DND-41 (cell line): ENCODE measurements around the gene CAVIN2.

Experiments
- ATAC-seq: fragments of 200-7000 bp; cut with Tn5 transposase; 3 replicates; pipeline ENCODE4 v1.9.1; 2021; ENCODE audit warnings: low read depth; ENCODE audit not compliant: insufficient read depth
- DNase-seq: peaks from one replicate; pipeline ENCODE4 v3.0.0-alpha.2; 2020
- H2AFZ ChIP-seq: 2 replicates; pipeline ENCODE4 v1.6.0; 2012; ENCODE audit warnings: low read depth, low read length
- H3K27ac ChIP-seq: 2 replicates; pipeline ENCODE4 v1.5.1; 2012; ENCODE audit warnings: low read length, inconsistent platforms
- H3K27me3 ChIP-seq: fragments of 200-600 bp; sonication (generic); 2 replicates; pipeline ENCODE4 v1.6.0; 2012; ENCODE audit warnings: low read length, mild to moderate bottlenecking, inconsistent platforms; ENCODE audit not compliant: insufficient read depth, poor library complexity
- H3K36me3 ChIP-seq: 2 replicates; pipeline ENCODE4 v1.5.1; 2012; ENCODE audit warnings: low read length, inconsistent platforms; ENCODE audit not compliant: insufficient read depth
- H3K4me1 ChIP-seq: 2 replicates; pipeline ENCODE4 v1.5.1; 2012; ENCODE audit warnings: mild to moderate bottlenecking, low read length; ENCODE audit not compliant: insufficient read depth
- H3K4me2 ChIP-seq: 2 replicates; pipeline ENCODE4 v1.6.0; 2012; ENCODE audit warnings: mild to moderate bottlenecking, moderate library complexity, low read length, inconsistent platforms; ENCODE audit not compliant: insufficient read depth
- H3K4me3 ChIP-seq, 2 experiments: fragments of 200-600 bp in 1 of 2; shearing (Covaris generic) in 1 of 2; 2 replicates each; pipeline ENCODE4 v1.5.1; 2012 to 2016; ENCODE audit warnings: inconsistent platforms in 2 of 2, low read length in 2 of 2, mild to moderate bottlenecking in 2 of 2, low read depth in 1 of 2, moderate library complexity in 1 of 2
- H3K79me2 ChIP-seq: 2 replicates; pipeline ENCODE4 v1.6.0; 2012; ENCODE audit warnings: low read length, inconsistent platforms; ENCODE audit not compliant: insufficient read depth
- H3K9ac ChIP-seq: 2 replicates; pipeline ENCODE4 v1.6.0; 2012; ENCODE audit warnings: low read depth, mild to moderate bottlenecking, inconsistent platforms, low read length, moderate library complexity
- H3K9me3 ChIP-seq: 2 replicates; pipeline ENCODE4 v1.5.1; 2012; ENCODE audit warnings: low read length, moderate library complexity, mild to moderate bottlenecking, inconsistent platforms; ENCODE audit not compliant: insufficient read depth, severe bottlenecking
- H4K20me1 ChIP-seq: 2 replicates; pipeline ENCODE4 v1.6.0; 2012; ENCODE audit warnings: low read length; ENCODE audit not compliant: insufficient read depth
- EZH2 ChIP-seq: IDR thresholded peaks from 3 replicates; pipeline ENCODE4 v1.6.1; 2012; ENCODE audit warnings: borderline replicate concordance, low read depth, mild to moderate bottlenecking, moderate library complexity, low read length, inconsistent platforms; ENCODE audit not compliant: severe bottlenecking
- TF ChIP-seq, protein P1 (sequence below): IDR thresholded peaks from 2 replicates; pipeline ENCODE4 v1.5.1; 2012; ENCODE audit warnings: borderline replicate concordance, low read length, moderate library complexity, mild to moderate bottlenecking; ENCODE audit not compliant: poor library complexity, severe bottlenecking; ENCODE audit errors: extremely low read depth

CAVIN2 gene

DNA sequence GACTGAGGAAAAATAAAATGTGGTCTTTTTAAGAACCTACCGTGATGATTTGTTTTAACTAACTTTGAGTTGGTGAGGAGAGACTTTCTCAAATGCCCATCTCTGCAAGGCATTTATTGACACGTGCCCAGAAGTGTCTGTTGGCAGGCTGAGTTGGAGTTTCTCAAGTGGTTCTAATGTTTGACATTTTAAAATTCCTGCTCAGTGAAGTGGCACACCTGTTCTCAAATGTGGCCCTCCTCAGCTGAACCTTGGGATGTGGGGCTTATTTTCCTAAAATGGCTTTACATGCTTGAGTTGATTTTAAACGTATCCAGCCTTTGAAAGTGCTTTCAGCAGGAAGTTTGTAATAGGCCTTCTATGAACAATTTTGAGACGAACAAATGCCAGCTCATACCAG, 876 bp upstream of the CAVIN2 start:
- TF ChIP-seq EZH2: no peak
- TF ChIP-seq, protein P1, sequence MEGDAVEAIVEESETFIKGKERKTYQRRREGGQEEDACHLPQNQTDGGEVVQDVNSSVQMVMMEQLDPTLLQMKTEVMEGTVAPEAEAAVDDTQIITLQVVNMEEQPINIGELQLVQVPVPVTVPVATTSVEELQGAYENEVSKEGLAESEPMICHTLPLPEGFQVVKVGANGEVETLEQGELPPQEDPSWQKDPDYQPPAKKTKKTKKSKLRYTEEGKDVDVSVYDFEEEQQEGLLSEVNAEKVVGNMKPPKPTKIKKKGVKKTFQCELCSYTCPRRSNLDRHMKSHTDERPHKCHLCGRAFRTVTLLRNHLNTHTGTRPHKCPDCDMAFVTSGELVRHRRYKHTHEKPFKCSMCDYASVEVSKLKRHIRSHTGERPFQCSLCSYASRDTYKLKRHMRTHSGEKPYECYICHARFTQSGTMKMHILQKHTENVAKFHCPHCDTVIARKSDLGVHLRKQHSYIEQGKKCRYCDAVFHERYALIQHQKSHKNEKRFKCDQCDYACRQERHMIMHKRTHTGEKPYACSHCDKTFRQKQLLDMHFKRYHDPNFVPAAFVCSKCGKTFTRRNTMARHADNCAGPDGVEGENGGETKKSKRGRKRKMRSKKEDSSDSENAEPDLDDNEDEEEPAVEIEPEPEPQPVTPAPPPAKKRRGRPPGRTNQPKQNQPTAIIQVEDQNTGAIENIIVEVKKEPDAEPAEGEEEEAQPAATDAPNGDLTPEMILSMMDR: no peak
- ATAC-seq (no peak), DNase-seq (no peak)
- Histone ChIP-seq H3K27me3 (peaks cover 12% of the 10 kb centered on the region), H4K20me1 (no peaks in the 10 kb centered on the region), H3K4me1 (no peaks in the 10 kb centered on the region), H3K9ac (no peak overlapping the region), H3K4me2 (no peak overlapping the region), H2AFZ (no peak overlapping the region), H3K79me2 (no peaks in the 10 kb centered on the region), H3K9me3 (no peaks in the 10 kb centered on the region), H3K4me3 (no peak overlapping the region), H3K27ac (no peak overlapping the region), H3K36me3 (no peaks in the 10 kb centered on the region)

- ATAC-seq: no peak
- H3K27ac ChIP-seq: no peak overlapping the region
- H3K79me2 ChIP-seq: no peaks in the 10 kb centered on the region
- H3K36me3 ChIP-seq: no peaks in the 10 kb centered on the region
- TF ChIP-seq EZH2: no peak
- TF ChIP-seq, protein P1: no peak
- H4K20me1 ChIP-seq: no peaks in the 10 kb centered on the region
- H2AFZ ChIP-seq: no peak overlapping the region
- no peaks in the 10 kb centered on the region for H3K4me1 ChIP-seq
- H3K4me2 ChIP-seq: no peak overlapping the region
- H3K9ac ChIP-seq: no peak overlapping the region
- no peak overlapping the region for H3K4me3 ChIP-seq
- no peak for DNase-seq
- peaks cover 12% of the 10 kb centered on the region for H3K27me3 ChIP-seq
- no peaks in the 10 kb centered on the region for H3K9me3 ChIP-seq
Observed at GRCh38 chr2:191845876-191846514, 893 bp downstream of the CAVIN2 start.

DNA sequence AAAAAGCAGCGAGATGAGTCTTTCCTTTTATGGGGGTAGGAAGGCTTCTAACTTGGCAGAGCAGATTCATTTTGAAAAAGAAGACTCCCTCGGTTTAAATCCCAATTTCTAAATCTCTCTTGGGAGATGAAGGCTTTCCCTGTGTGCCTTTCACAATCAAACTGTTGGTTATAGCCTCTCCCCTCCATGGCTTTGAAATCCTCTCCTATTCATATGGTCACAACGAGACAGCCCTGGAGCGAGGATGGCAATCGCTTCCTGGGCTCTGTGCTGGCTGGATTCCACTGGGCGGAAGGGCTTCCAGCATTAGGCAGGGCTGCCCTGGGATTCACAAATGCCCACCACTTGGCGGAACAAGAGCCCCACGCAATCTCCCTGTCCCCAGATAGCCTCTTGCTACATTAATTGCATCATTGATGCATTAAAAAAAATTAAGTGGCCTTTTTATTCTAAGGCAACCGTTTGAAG, 1.6 kb downstream of the CAVIN2 start:
- no peaks in the 10 kb centered on the region for H3K79me2 ChIP-seq
- ATAC-seq (no peak), DNase-seq (no peak)
- TF ChIP-seq, protein P1: no peak
- TF ChIP-seq EZH2: no peak
- H3K9me3 ChIP-seq: no peaks in the 10 kb centered on the region
- peaks cover 14% of the 10 kb centered on the region for H3K27me3 ChIP-seq
- H2AFZ ChIP-seq: no peak overlapping the region
- no peaks in the 10 kb centered on the region for H3K36me3 ChIP-seq
- H3K27ac ChIP-seq: no peak overlapping the region
- no peak overlapping the region for H3K4me2 ChIP-seq
- no peaks in the 10 kb centered on the region for H4K20me1 ChIP-seq
- H3K4me3 ChIP-seq: no peak overlapping the region
- H3K9ac ChIP-seq: no peak overlapping the region
- no peaks in the 10 kb centered on the region for H3K4me1 ChIP-seq

- Histone ChIP-seq H3K4me3 (no peak overlapping the region), H3K36me3 (no peaks in the 10 kb centered on the region), H3K4me2 (no peak overlapping the region), H2AFZ (no peak overlapping the region), H3K4me1 (no peaks in the 10 kb centered on the region), H3K9ac (no peak overlapping the region), H3K79me2 (no peaks in the 10 kb centered on the region), H3K27me3 (peaks cover 15% of the 10 kb centered on the region), H3K27ac (no peak overlapping the region), H3K9me3 (no peaks in the 10 kb centered on the region), H4K20me1 (no peaks in the 10 kb centered on the region)
- DNase-seq (no peak), ATAC-seq (no peak)
- TF ChIP-seq, protein P1: no peak
- TF ChIP-seq EZH2: no peak
Observed at GRCh38 chr2:191844706-191845105, 2.2 kb downstream of the CAVIN2 start.
